HG03045 (cell line): ENCODE measurements around the gene TFPI.
"Not testable (repeated sequence)": the region's sequence is repeated elsewhere in the genome, so short reads cannot be mapped to it uniquely, and the experiment has no call there.

Experiments used
- ATAC-seq: cut with Tn5 transposase; IDR thresholded peaks from one replicate; pipeline ENCODE4 v1.9.1; 2021; ENCODE audit warnings: mild to moderate bottlenecking, moderate library complexity; ENCODE audit not compliant: unreplicated experiment

TFPI gene

GRCh38 chr2:187529248-187529976 is 24.8 kb downstream of the TFPI start:
- ATAC-seq = no peak

DNA sequence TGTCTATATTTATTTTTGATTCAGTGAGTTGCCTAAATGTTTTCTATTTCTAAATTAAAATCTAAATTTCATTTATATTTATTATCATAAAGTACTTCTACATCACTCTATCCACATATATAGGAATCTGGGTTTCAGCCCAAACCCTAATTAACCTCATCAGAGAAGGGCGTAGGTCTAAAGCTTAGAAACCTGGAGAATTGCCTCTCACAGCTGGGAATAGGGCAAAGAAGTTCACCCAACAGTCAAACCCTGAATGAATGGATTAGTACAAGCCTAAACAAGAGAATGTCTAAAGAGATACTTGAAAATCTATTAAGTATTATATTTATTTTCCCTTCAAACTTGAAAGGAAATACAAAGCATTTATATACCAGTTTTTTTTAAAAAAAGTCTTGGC is 26.2 kb downstream of the TFPI start:
- ATAC-seq = no peak

DNA sequence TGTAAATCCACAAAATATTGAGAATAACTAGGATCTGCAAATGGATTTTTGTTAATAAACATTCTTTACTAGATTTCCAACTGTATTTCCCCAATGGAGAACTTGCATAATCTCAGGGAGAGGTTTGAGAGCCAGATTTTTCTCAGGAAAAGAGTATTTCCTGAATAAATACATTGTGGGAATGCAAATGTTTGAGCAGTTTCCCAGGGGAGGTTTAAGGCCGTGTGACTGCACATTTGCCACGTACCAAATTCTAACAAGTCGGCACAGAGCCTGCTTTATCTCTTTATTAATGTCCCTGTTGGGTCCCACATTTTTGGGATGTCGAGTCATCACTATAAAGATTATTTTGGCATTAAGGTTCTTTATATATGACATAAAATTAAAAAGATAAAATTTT is 27.0 kb downstream of the TFPI start:
- no peak for ATAC-seq

GRCh38 chr2:187526792-187527191 is 27.4 kb downstream of the TFPI start:
- ATAC-seq = no peak

GRCh38 chr2:187525163-187525900 is 28.9 kb downstream of the TFPI start:
- ATAC-seq = no peak

DNA sequence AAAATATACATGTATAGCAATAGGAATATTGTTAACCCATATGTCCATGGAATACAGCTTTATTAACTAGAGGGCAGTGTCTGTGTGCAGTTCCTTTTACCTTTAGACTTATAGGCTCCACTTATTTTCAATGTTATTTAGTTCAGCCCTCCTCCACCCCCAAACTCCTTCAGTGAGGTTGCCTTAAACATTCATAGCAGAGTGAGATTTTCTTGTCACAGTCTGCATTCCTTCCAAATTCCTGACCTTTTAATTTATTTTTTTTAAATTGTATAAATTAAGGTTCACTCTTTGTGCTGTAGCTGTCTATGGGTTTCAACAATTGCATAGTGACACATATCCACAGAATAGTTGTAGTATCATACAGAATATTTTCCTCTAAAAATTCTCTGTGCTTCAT is 30.9 kb downstream of the TFPI start:
- no peak for ATAC-seq

GRCh38 chr2:187520121-187520624 is 34.1 kb downstream of the TFPI start:
- ATAC-seq = no peak

DNA sequence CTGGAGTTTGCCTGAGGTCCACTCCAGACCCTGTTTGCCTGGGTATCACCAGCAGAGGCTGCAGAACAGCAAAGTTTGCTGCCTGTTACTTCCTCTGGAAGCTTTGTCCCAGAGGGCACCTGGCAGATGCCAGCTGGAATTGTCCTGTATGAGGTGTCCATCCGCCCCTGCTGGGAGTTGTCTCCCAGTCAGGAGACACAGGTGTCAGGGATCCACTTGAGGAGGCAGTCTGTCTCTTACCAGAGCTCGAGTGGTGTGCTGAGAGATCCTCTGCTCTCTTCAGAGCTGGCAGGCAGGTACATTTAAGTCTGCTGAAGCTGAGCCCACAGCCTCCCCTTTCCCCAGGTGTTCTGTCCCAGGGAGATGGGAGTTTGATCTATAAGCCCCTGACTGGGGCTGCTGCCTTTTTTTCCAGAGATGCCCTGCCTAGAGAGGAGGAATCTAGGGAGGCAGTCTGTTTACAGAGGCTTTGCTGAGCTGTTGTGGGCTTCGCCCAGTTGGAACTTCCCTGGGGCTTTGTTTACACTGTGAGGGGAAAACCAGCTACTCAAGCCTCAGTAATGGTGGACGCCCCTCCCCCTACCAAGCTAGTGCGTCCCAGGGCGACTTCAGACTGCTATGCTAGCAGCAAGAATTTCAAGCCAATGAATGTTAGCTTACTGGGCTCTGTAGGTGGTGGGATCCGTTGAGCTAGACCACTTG is 34.7 kb downstream of the TFPI start:
- ATAC-seq = no peak

GRCh38 chr2:187517750-187518361 is 36.4 kb downstream of the TFPI start:
- not testable (repeated sequence) for ATAC-seq

- not testable (repeated sequence) for ATAC-seq
Measured at GRCh38 chr2:187516630-187517510, 37.4 kb downstream of the TFPI start.

DNA sequence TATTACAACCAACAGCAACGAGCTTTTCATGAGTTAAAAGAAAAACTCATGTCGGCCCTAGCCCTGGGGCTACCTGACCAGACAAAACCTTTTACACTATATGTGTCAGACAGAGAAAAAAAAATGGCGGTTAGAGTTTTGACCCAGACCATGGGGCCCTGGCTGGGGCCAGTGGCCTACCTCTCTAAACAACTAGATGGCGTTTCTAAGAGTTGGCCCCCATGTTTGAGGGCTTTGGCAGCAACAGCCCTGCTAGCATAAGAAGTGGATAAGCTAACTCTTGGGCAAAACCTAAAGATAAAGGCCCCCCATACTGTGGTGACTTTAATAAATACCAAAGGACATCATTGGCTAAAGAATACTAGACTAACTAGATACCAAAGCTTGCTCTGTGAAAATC is 39.3 kb downstream of the TFPI start:
- no peak for ATAC-seq

DNA sequence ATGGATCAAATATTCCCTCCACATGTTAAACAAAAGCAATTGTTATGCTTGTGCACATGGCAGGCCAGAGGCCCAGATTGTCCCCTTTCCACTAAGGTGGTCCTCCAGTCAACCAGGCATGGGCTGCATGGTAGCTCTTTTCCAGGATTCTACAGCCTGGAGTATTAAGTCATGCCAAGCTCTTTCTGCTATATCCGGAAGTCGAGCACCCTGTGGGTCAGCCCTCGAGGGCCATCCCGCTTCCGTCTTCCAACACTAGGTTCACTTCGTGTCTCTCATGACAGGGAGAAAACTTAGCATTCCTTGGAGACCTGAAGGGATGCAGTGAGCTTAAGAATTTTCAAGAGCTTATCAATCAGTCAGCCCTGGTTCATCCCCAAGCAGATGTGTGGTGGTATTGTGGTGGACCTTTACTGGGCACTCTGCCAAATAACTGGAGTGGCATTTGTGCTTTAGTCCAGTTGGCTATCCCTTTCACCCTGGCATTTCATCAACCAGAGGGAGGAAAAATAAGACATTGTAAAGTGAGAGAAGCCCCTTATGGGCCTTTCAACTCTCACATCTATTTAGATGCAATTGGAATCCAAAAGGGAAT is 39.9 kb downstream of the TFPI start:
- ATAC-seq = not testable (repeated sequence)

GRCh38 chr2:187513460-187514234 is 40.6 kb downstream of the TFPI start:
- ATAC-seq = not testable (repeated sequence)

DNA sequence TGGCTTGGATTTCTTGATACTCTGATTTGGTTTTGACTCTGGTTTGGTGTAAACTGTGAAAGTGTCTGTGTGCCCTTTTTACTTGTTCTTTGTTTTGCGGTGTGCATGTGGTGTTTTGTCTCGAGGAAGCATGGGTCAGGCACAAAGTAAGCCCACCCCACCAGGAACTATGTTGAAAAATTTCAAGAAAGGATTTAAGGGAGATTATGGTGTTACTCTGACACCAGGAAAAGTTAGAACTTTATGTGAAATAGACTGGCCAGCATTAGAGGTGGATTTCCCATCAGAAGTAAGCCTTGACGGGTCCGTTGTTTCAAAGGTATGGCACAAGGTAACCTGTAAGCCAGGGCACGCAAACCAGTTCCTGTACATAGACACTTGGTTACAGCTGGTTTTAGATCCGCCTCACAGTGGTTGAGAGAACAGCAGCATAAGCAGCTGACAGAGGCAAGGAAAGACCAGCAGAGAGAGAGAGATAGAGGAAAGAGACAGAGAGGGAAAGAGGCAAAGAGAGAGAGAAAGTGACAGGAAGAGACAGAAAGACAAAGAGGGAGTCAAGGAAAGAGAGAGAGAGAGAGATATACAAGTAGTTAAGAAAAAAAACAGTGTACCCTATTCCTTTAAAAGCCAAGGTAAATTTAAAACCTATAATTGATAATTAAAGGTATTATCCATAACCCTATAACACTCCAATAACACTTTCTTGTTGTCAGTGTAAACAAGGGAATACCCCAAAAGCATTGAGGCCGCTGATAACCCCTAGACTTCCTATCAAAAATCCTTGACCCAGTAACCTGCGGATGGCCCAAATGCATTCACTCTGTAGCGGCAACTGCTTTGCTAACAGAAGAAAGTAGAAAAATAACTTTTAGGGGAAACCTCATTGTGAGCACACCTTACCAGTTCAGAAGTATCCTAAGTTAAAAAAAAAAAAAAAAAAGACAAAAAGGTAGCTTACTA is 42.6 kb downstream of the TFPI start:
- no peak for ATAC-seq

GRCh38 chr2:187510419-187511355 is 43.5 kb downstream of the TFPI start:
- not testable (repeated sequence) for ATAC-seq

- ATAC-seq = no peak
Measured at GRCh38 chr2:187509667-187510417, 44.4 kb downstream of the TFPI start.
